RWPE1 (cell line): ENCODE results near the gene SSTR3.

Experiments used
- CTCF ChIA-PET: fragments of 350-600 bp; sonication (Branson Sonifier 250); formaldehyde crosslinking; extraction: SDS; loops from one replicate; lab custom pipeline; 2021; lab: Yijun Ruan, JAX
- POLR2A ChIA-PET: fragments of 400-600 bp; formaldehyde crosslinking; extraction: SDS; loops from one replicate; lab custom pipeline; 2020; ENCODE audit warnings: antibody characterized with exemption; ENCODE audit not compliant: low non-redundant PET; lab: Yijun Ruan, JAX
- DNase-seq: peaks from one replicate; pipeline ENCODE4 v3.0.0; 2012; ENCODE audit warnings: low spot score
- H3K27ac ChIP-seq: fragments of 450-650 bp; 2 replicates; pipeline ENCODE4 v1.5.1; 2017
- CTCF ChIP-seq: fragments of 450-650 bp; conservative IDR thresholded peaks from 2 replicates; pipeline ENCODE4 v1.5.1; 2017; ENCODE audit warnings: low read depth, mild to moderate bottlenecking

SSTR3 gene

GRCh38 chr22:37206841-37207821 lies 5.1 kb downstream of the SSTR3 start:
- ChIA-PET CTCF (interaction anchor here (0.6 kb wide), 1 partner anchor 345 kb away, joined by 3 read pairs; no protein-coding TSS in a partner anchor), POLR2A (no interaction called here)
- no peak for DNase-seq
- no peak overlapping the region for H3K27ac ChIP-seq
- TF ChIP-seq CTCF: no peak

GRCh38 chr22:37206118-37206840 lies 6.0 kb downstream of the SSTR3 start:
- no peak overlapping the region for H3K27ac ChIP-seq
- ChIA-PET POLR2A (no interaction called here), CTCF (interaction anchor here (0.6 kb wide), 1 partner anchor 346 kb away, joined by 3 read pairs; no protein-coding TSS in a partner anchor)
- DNase-seq: no peak
- no peak for TF ChIP-seq CTCF

- ChIA-PET POLR2A (no interaction called here), CTCF (no interaction called here)
- no peak overlapping the region for H3K27ac ChIP-seq
- DNase-seq: no peak
- TF ChIP-seq CTCF: no peak
Observed at GRCh38 chr22:37205046-37205445, 7.2 kb downstream of the SSTR3 start.

GRCh38 chr22:37204045-37204655 lies 8.1 kb downstream of the SSTR3 start:
- no peak for TF ChIP-seq CTCF
- POLR2A ChIA-PET: no interaction called here
- H3K27ac ChIP-seq: no peak overlapping the region
- no peak for DNase-seq
- CTCF ChIA-PET: no interaction called here

GRCh38 chr22:37203354-37204044 lies 8.8 kb downstream of the SSTR3 start:
- CTCF ChIA-PET: no interaction called here
- no peak for TF ChIP-seq CTCF
- DNase-seq: no peak
- POLR2A ChIA-PET: no interaction called here
- H3K27ac ChIP-seq: no peak overlapping the region

- TF ChIP-seq CTCF: no peak
- DNase-seq: no peak
- no peak overlapping the region for H3K27ac ChIP-seq
- ChIA-PET CTCF (no interaction called here), POLR2A (no interaction called here)
Observed at GRCh38 chr22:37202716-37203115, 9.6 kb downstream of the SSTR3 start.
